ENCODE results near the gene LRRC52. TPM values are rescaled to one million over a fixed set of nuclear protein-coding genes. Genes with fewer than 3 reads are reported as not detected.

Gene LRRC52
- total RNA-seq, 1 experiment from 2014 or later = not detected

DNA sequence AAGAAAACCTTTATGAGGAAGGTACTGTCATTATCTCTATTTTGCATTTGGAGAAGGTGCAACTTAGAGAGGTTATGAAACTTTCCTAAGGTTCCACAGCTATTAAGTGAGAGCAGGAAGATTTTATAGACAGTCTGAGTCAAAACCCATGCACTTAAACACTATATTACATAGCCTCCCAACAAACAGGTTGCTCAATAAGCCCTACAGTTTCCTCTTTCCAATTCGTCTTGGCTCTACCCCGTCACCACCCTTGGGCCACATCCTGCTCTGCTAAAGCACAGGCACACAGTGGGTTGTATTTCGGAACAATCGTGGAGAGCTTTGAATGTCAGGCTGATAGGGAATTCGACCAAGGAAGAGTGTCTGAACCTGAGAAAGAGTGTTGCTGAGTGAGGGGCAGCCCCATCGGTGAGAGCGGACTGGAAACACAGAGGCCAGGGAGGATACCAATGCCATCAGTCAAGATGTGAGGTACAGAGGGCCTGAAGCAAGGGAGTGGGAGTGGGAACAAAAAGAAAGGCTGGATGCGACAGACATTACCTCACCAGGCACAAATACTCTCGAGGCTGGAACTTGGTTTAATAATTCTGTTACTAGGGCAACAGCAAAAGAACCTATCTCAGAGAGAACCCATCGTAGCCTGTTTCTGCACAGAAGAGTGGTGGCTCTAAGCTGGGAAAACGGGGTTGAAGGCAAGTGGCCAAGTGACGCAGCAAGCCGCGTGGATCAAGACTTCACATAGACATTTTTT lies 6.3 kb upstream of the LRRC52 start:
- no peak overlapping the region for H3K4me3 ChIP-seq (ENCODE audit: low read depth in 2 of 2, low read length in 2 of 2)
- no peak for ATAC-seq
- no peak for DNase-seq (ENCODE audit: low read depth, low spot score)
- in situ Hi-C loops (cut with HindIII; ENCODE audit: low pct_unique_long_range_greater_than_20kb, low sequenced_read_pairs) = no loop called here
- no peaks in the 10 kb centered on the region for H3K36me3 ChIP-seq (ENCODE audit: control insufficient read depth, insufficient read depth, low read length)
- intact Hi-C loops (cut with micrococcal nuclease; ENCODE audit: unreplicated experiment) = no loop called here
- ChIA-PET POLR2A (no interaction called here), CTCF (no interaction called here)
- H3K9me3 ChIP-seq (ENCODE audit: control insufficient read depth, insufficient read depth, low read depth, low read length) = no peaks in the 10 kb centered on the region
- BruUV-seq (replicated peaks) = no TSS peak
- H3K27me3 ChIP-seq (ENCODE audit: control insufficient read depth, insufficient read depth, low read length) = peaks cover 9% of the 10 kb centered on the region
- TF ChIP-seq, protein P1, sequence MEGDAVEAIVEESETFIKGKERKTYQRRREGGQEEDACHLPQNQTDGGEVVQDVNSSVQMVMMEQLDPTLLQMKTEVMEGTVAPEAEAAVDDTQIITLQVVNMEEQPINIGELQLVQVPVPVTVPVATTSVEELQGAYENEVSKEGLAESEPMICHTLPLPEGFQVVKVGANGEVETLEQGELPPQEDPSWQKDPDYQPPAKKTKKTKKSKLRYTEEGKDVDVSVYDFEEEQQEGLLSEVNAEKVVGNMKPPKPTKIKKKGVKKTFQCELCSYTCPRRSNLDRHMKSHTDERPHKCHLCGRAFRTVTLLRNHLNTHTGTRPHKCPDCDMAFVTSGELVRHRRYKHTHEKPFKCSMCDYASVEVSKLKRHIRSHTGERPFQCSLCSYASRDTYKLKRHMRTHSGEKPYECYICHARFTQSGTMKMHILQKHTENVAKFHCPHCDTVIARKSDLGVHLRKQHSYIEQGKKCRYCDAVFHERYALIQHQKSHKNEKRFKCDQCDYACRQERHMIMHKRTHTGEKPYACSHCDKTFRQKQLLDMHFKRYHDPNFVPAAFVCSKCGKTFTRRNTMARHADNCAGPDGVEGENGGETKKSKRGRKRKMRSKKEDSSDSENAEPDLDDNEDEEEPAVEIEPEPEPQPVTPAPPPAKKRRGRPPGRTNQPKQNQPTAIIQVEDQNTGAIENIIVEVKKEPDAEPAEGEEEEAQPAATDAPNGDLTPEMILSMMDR (IDR thresholded peaks at IDR 0.05) = no peak
- no peak for TF ChIP-seq TCF7L2 (IDR thresholded peaks at IDR 0.05; ENCODE audit: low read depth, low read length)
- no peaks in the 10 kb centered on the region for H3K4me1 ChIP-seq (ENCODE audit: control insufficient read depth, insufficient read depth, low read length)
- no peak overlapping the region for H3K27ac ChIP-seq (ENCODE audit: low read length)

DNA sequence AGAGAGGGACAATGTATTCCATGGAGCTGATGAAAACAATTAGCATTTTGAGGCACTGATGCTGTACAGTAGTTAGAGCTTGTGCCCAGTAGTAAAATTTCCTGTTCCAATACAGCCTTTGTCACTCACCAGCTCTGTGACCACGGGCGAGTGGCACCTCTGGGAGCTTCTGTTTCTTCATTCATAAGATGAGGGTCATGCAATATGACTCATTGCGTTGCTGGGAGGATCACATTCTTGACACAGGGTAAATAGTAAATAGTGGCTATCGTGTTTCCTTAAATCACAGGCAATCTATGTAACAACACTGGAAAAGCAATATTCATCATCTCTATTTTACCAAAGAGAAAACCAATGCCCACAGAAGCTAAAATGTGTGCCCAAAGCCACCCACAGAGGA lies 4.5 kb upstream of the LRRC52 start:
- Histone ChIP-seq H3K9me3 (ENCODE audit: control insufficient read depth, insufficient read depth, low read depth, low read length) (no peaks in the 10 kb centered on the region), H3K4me3 (ENCODE audit: low read depth in 2 of 2, low read length in 2 of 2) (no peak overlapping the region), H3K27ac (ENCODE audit: low read length) (no peak overlapping the region), H3K27me3 (ENCODE audit: control insufficient read depth, insufficient read depth, low read length) (peaks cover 9% of the 10 kb centered on the region), H3K36me3 (ENCODE audit: control insufficient read depth, insufficient read depth, low read length) (no peaks in the 10 kb centered on the region), H3K4me1 (ENCODE audit: control insufficient read depth, insufficient read depth, low read length) (no peaks in the 10 kb centered on the region)
- in situ Hi-C loops (cut with HindIII; ENCODE audit: low pct_unique_long_range_greater_than_20kb, low sequenced_read_pairs) = no loop called here
- BruUV-seq (replicated peaks) = no TSS peak
- POLR2A ChIA-PET = no interaction called here
- ATAC-seq = no peak
- no peak for TF ChIP-seq POLR2AphosphoS5 (IDR thresholded peaks at IDR 0.05; ENCODE audit: low read depth, low read length)
- TF ChIP-seq, protein P2, sequence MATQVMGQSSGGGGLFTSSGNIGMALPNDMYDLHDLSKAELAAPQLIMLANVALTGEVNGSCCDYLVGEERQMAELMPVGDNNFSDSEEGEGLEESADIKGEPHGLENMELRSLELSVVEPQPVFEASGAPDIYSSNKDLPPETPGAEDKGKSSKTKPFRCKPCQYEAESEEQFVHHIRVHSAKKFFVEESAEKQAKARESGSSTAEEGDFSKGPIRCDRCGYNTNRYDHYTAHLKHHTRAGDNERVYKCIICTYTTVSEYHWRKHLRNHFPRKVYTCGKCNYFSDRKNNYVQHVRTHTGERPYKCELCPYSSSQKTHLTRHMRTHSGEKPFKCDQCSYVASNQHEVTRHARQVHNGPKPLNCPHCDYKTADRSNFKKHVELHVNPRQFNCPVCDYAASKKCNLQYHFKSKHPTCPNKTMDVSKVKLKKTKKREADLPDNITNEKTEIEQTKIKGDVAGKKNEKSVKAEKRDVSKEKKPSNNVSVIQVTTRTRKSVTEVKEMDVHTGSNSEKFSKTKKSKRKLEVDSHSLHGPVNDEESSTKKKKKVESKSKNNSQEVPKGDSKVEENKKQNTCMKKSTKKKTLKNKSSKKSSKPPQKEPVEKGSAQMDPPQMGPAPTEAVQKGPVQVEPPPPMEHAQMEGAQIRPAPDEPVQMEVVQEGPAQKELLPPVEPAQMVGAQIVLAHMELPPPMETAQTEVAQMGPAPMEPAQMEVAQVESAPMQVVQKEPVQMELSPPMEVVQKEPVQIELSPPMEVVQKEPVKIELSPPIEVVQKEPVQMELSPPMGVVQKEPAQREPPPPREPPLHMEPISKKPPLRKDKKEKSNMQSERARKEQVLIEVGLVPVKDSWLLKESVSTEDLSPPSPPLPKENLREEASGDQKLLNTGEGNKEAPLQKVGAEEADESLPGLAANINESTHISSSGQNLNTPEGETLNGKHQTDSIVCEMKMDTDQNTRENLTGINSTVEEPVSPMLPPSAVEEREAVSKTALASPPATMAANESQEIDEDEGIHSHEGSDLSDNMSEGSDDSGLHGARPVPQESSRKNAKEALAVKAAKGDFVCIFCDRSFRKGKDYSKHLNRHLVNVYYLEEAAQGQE (IDR thresholded peaks at IDR 0.05; ENCODE audit: insufficient read depth in 1 of 2, low read depth in 2 of 2, low read length in 1 of 2) = no peak
- TF ChIP-seq SIN3A (IDR thresholded peaks at IDR 0.05; ENCODE audit: borderline replicate concordance, insufficient read depth, low read depth, low read length) = no peak
- no peak for TF ChIP-seq TCF7L2 (IDR thresholded peaks at IDR 0.05; ENCODE audit: low read depth, low read length)
- TF ChIP-seq, protein P1 (IDR thresholded peaks at IDR 0.05) = no peak
- DNase-seq (ENCODE audit: low read depth, low spot score) = no peak
- CTCF ChIA-PET = no interaction called here
- intact Hi-C loops (cut with micrococcal nuclease; ENCODE audit: unreplicated experiment) = no loop called here
